Activated T-helper 1 cell treated with anti-CD3 and anti-CD28 coated beads, Interleukin-12 subunit alpha, Interleukin-12 subunit beta, Interleukin-2, Interleukin-4 antibody, amounts not matched to agents 30 ng/mL and 10 ng/mL and 1 ng/mL, durations not matched to agents 14 hours and 24 hours and 36 hours (primary cell): ENCODE data around the gene TLR9. TPM values are rescaled to one million over a fixed set of nuclear protein-coding genes. Genes with fewer than 3 reads are reported as not detected.
A peak's percentile ranks its signal among the peaks of the same experiment; 100 is the strongest.

ENCODE experiments used
- DNase-seq: peaks from one replicate; pipeline ENCODE4 v3.0.0; 2021; ENCODE audit warnings: low spot score
- H3K27ac Mint-ChIP-seq: one replicate; pipeline ENCODE4 v1.8.0; 2021; ENCODE audit warnings: mild to moderate bottlenecking, mixed read lengths
- H3K27me3 Mint-ChIP-seq: one replicate; pipeline ENCODE4 v1.8.0; 2022; ENCODE audit warnings: mild to moderate bottlenecking, moderate library complexity, mixed read lengths; ENCODE audit not compliant: insufficient read depth
- H3K36me3 Mint-ChIP-seq: one replicate; pipeline ENCODE4 v1.8.0; 2021; ENCODE audit warnings: low read depth, mixed read lengths
- H3K4me1 Mint-ChIP-seq: one replicate; pipeline ENCODE4 v1.8.0; 2021; ENCODE audit warnings: low read depth, mixed read lengths
- H3K4me3 Mint-ChIP-seq: one replicate; pipeline ENCODE4 v1.8.0; 2021; ENCODE audit warnings: mild to moderate bottlenecking, moderate library complexity, mixed read lengths
- H3K9me3 Mint-ChIP-seq: one replicate; pipeline ENCODE4 v1.8.0; 2021; ENCODE audit warnings: mixed read lengths
- intact Hi-C: fragments of 100-400 bp; cut with micrococcal nuclease; formaldehyde crosslinking; loops from one replicate; pipeline ENCODE4 v1.15.1; 2024
- total RNA-seq: library from RNA; stranded (reverse); gene quantifications from 2 replicates; pipeline ENCODE4 v1.2.3, GENCODE V29; 2022

The TLR9 gene
- total RNA-seq, 1 donor from 2014 or later, result 0.47 TPM

DNA sequence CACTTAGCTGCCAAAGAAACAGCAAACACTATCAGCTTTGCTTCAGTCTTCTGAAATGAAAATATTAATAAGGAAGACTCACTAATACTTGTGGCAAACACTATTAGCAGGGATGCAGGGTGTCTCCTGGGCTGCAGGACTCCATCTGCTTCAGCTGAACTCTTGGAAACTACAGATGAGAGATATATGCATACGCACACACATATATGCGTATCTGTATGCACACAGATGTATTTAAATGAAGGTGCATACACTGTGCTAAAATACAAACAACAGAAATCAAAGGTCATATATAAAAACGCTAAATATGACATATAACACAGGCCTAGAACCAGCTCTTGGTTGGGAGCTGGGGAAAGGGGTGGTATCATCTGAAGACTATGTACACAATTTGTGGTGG lies 30.7 kb upstream of the TLR9 start:
- intact Hi-C loops, result no loop called here
- no peak overlapping the region for H3K4me3 Mint-ChIP-seq
- H3K27me3 Mint-ChIP-seq, result no peaks in the 10 kb centered on the region
- H3K36me3 Mint-ChIP-seq, result peaks cover 70% of the 10 kb centered on the region
- peaks cover 82% of the 10 kb centered on the region for H3K4me1 Mint-ChIP-seq
- no peaks in the 10 kb centered on the region for H3K9me3 Mint-ChIP-seq
- DNase-seq, result no peak
- H3K27ac Mint-ChIP-seq, result peak overlapping the region; percentile 99

- intact Hi-C loops, result no loop called here
- Mint-ChIP-seq H3K9me3 (no peaks in the 10 kb centered on the region), H3K4me1 (peaks cover 83% of the 10 kb centered on the region), H3K4me3 (peak overlapping the region; percentile 86), H3K27me3 (no peaks in the 10 kb centered on the region), H3K36me3 (peaks cover 67% of the 10 kb centered on the region), H3K27ac (peak overlapping the region; percentile 99)
- no peak for DNase-seq
These were observed 29.2 kb upstream of the TLR9 start for GRCh38 chr3:52254608-52255007.

DNA sequence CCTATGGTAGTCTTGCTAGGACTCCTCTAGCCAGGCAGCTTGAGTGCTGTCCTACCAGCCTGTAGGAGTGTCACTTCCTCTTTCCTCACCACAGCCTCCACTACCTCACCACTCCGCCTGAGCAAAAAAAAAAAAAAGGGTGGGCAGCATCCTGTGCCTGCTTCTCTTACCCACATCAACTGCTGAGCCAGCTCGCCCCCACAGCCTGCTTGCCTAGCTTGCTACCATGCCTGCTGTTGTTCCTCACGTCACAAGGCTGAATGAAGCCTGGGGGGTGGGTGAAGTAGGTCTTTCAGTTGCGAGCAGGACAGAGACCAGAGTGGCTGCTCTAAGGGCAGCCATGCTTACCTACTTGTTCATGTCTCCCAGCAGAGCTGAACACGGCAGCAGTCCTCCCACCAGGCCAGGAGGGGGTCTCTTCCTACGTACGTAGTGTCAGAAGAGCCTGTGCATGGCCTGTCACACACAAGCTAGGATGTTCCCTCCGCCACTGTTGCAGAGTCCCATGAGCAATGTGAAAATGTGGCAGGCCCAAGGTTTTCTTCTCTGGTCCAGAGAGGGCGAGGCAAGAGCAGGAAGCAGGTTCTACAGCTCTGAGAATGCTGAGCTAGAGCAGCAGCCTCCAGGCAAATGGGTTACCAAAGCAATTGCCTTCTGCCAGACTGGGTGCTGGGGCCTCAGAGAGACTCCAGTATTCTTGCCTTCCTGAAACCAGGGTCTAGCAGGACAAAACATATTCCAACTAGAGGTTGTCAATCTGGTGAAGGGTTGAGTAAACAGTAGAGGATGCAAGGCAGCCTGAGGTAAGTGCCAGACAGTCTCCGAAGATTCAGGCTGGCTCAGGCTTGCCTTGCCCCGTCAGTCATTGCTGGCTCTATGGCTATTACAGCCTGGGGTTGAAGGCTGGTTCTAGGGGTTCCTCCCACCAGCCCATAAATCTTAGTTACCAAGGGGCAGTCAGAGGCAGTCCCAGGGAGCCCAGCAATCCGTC lies 28.2 kb upstream of the TLR9 start:
- intact Hi-C loops, result loop anchor here (1.0 kb wide), 5 partner anchors 9 to 34 kb away; partner anchors contain the start of genes GLYCTK and TWF2
- DNase-seq, result peak; percentile 82
- Mint-ChIP-seq H3K4me3 (peak overlapping the region; percentile 86), H3K27me3 (no peaks in the 10 kb centered on the region), H3K36me3 (peaks cover 63% of the 10 kb centered on the region), H3K9me3 (no peaks in the 10 kb centered on the region), H3K4me1 (peaks cover 81% of the 10 kb centered on the region), H3K27ac (peak overlapping the region; percentile 99)

DNA sequence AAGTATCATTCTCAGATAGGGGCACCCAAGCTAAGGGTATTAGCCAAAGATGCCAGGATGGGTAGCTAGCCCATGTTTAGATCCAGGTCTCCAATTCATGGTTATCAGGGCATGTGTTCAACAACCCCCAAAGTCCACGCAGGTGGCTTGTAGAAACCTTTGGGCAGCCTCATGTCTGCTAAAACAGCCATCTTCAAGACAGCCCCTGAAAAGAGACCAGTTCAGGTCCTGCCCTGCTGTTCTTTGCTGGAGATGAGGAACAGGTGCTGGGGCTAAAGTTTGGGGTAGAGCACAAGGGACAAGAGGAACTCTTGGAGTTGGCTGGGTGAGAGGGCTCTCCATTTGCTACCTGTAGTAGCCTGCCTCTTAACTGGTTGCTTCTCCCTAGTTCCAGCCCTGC lies 24.7 kb upstream of the TLR9 start:
- H3K4me1 Mint-ChIP-seq, result peaks cover 74% of the 10 kb centered on the region
- no peak for DNase-seq
- no peaks in the 10 kb centered on the region for H3K9me3 Mint-ChIP-seq
- H3K27me3 Mint-ChIP-seq, result no peaks in the 10 kb centered on the region
- intact Hi-C loops, result no loop called here
- peak overlapping the region; percentile 71 for H3K27ac Mint-ChIP-seq
- H3K4me3 Mint-ChIP-seq, result peak overlapping the region; percentile 16
- peaks cover 57% of the 10 kb centered on the region for H3K36me3 Mint-ChIP-seq

DNA sequence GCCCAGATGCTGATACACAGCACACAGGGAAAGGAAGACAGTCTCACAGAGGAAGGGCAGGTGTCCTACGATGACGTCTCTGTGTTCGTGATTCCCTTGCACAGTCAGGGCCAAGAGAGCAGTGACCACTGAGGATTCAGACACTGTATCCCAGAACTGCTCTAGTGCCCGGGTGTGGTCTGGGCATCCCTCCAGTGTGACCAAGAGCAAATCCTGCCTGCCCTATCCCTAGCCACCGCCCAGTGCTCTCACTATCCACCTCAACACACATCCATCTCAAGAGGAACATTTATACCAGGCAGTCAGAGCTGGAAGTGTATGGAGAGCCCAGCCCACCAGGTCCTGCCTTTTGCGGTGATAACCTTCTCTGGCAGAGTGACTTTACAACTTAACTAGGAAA lies 24.2 kb upstream of the TLR9 start:
- Mint-ChIP-seq H3K36me3 (peaks cover 54% of the 10 kb centered on the region), H3K27me3 (no peaks in the 10 kb centered on the region)
- intact Hi-C loops, result no loop called here

DNA sequence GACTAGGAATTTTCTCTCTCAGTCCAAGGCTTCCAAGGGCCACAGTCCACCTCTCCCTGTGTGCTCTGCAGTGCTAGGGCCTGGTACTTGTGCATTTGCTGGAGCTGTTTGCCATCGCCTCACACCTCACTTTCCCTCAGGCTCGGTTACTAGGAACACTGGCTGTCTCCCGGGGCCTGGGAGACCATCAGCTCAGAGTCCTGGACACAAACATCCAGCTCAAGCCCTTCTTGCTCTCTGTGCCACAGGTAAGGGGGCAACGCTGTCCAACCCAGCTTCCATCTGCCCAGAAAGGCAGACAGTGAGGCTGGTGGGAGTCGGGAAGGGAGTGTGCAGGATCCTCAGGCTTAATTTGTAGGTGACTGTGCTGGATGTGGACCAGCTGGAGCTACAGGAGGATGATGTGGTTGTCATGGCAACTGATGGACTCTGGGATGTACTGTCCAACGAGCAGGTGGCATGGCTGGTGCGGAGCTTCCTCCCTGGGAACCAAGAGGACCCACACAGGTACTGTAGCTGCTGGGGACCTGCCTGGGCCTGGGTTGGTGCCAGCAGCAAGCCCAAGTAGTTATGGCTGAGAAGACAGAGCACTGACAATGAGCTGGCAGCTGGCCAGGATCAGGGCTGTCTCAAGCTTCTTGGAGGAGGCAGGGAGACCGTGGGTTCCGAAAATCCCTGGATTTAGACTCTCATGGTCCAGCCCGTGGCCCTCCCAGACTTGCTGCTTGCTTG lies 23.5 kb upstream of the TLR9 start:
- Mint-ChIP-seq H3K36me3 (peaks cover 50% of the 10 kb centered on the region), H3K27ac (peak overlapping the region; percentile 80), H3K27me3 (no peaks in the 10 kb centered on the region), H3K9me3 (no peaks in the 10 kb centered on the region), H3K4me3 (peak overlapping the region; percentile 52), H3K4me1 (peaks cover 74% of the 10 kb centered on the region)
- no peak for DNase-seq
- intact Hi-C loops, result no loop called here

More for the DNA sequence above, 24.2 kb upstream of the TLR9 start:
- peak overlapping the region; percentile 16 for H3K4me3 Mint-ChIP-seq
- H3K4me1 Mint-ChIP-seq, result peaks cover 74% of the 10 kb centered on the region
- DNase-seq, result no peak
- H3K27ac Mint-ChIP-seq, result peak overlapping the region; percentile 64
- H3K9me3 Mint-ChIP-seq, result no peaks in the 10 kb centered on the region

DNA sequence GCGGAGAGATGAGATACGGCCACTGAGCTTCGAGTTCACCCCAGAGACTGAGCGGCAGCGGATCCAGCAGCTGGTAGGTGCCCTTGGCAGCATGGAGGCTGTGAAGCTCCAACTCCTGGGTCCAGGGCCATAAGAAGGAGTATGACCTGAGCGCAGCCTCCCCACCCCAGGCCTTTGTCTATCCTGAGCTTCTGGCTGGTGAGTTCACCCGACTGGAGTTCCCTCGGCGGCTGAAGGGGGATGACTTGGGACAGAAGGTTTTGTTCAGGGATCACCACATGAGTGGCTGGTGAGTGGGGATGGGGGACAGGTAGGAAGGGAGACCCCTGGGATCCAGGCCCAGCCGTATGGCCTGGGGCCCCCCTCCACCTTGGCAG lies 22.7 kb upstream of the TLR9 start:
- no peak for DNase-seq
- intact Hi-C loops, result no loop called here
- H3K4me1 Mint-ChIP-seq, result peaks cover 74% of the 10 kb centered on the region
- no peaks in the 10 kb centered on the region for H3K27me3 Mint-ChIP-seq
- peaks cover 3% of the 10 kb centered on the region for H3K9me3 Mint-ChIP-seq
- peaks cover 49% of the 10 kb centered on the region for H3K36me3 Mint-ChIP-seq
- H3K27ac Mint-ChIP-seq, result peak overlapping the region; percentile 80
- H3K4me3 Mint-ChIP-seq, result peak overlapping the region; percentile 75

- peaks cover 44% of the 10 kb centered on the region for H3K36me3 Mint-ChIP-seq
- H3K27ac Mint-ChIP-seq, result peak overlapping the region; percentile 91
- intact Hi-C loops, result no loop called here
- H3K4me1 Mint-ChIP-seq, result peaks cover 71% of the 10 kb centered on the region
- DNase-seq, result no peak
- peak overlapping the region; percentile 88 for H3K4me3 Mint-ChIP-seq
- H3K27me3 Mint-ChIP-seq, result no peaks in the 10 kb centered on the region
- peaks cover 3% of the 10 kb centered on the region for H3K9me3 Mint-ChIP-seq
These were observed 22.1 kb upstream of the TLR9 start for GRCh38 chr3:52247409-52248164.

GRCh38 chr3:52246728-52247408 lies 21.4 kb upstream of the TLR9 start:
- H3K27me3 Mint-ChIP-seq, result no peaks in the 10 kb centered on the region

GRCh38 chr3:52246264-52246620 lies 20.8 kb upstream of the TLR9 start:
- peaks cover 37% of the 10 kb centered on the region for H3K36me3 Mint-ChIP-seq

More at GRCh38 chr3:52246728-52247408, 21.4 kb upstream of the TLR9 start:
- Mint-ChIP-seq H3K36me3 (peaks cover 38% of the 10 kb centered on the region), H3K27ac (peak overlapping the region; percentile 91), H3K4me3 (peak overlapping the region; percentile 88), H3K9me3 (peaks cover 3% of the 10 kb centered on the region), H3K4me1 (peaks cover 73% of the 10 kb centered on the region)
- DNase-seq, result no peak
- intact Hi-C loops, result no loop called here

GRCh38 chr3:52245322-52246263 lies 20.1 kb upstream of the TLR9 start, which contains the start of gene PPM1M:
TSS of gene PPM1M (plus strand) at chr3:52245759. CDS start at chr3:52245825, 66 bp downstream.
- peaks cover 3% of the 10 kb centered on the region for H3K9me3 Mint-ChIP-seq
- H3K4me1 Mint-ChIP-seq, result peaks cover 81% of the 10 kb centered on the region
- peak within 1 kb of the TSS; percentile 92 for H3K27ac Mint-ChIP-seq
- intact Hi-C loops, result no loop called here
- peak within 1 kb of the TSS; percentile 88 for H3K4me3 Mint-ChIP-seq
- no peaks in the 10 kb centered on the region for H3K27me3 Mint-ChIP-seq
- DNase-seq, result peak; percentile 66
- peaks cover 40% of the 10 kb centered on the region for H3K36me3 Mint-ChIP-seq

More at GRCh38 chr3:52246264-52246620, 20.8 kb upstream of the TLR9 start:
- DNase-seq, result no peak
- Mint-ChIP-seq H3K27ac (peak overlapping the region; percentile 91), H3K4me1 (peaks cover 77% of the 10 kb centered on the region), H3K27me3 (no peaks in the 10 kb centered on the region), H3K9me3 (peaks cover 3% of the 10 kb centered on the region), H3K4me3 (peak overlapping the region; percentile 88)
- intact Hi-C loops, result no loop called here
